ENCODE results near the gene B4GALT2.

Gene B4GALT2

DNA sequence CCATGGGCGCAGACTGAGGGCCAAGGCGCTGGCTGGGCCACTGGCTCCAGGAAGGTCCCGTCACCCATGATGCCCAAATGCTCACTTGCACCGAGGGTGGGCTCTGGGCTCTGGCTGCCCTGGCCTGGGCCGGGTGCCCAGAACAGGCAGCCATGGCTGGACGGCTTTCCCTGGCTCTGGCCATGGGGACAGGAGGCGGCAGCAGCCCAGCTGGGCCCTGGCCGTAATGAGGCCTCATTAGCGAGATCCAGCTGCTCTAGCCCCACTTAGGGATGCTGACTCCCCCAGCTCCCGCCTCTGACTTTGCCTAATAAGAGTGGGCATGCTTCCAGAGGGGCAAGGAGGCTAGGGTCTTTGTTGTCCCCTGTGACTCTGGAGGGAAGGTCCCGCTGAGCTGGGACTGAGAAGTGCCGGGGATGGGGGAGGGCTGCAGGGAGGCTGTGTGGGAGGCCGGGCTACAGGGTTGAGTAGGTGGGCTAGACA lies 40.5 kb downstream of the B4GALT2 start:
- H3K79me2 ChIP-seq (ENCODE audit: low read length): no peaks in the 10 kb centered on the region
- H3K36me3 ChIP-seq (replicated peaks; ENCODE audit: insufficient read depth, low read length): no peaks in the 10 kb centered on the region
- no peaks in the 10 kb centered on the region for H3K9me3 ChIP-seq (replicated peaks; ENCODE audit: insufficient read depth, low read length)
- no peak overlapping the region for H3K27ac ChIP-seq (ENCODE audit: low read length)
- no peak overlapping the region for H3K4me3 ChIP-seq (ENCODE audit: low read length)
- TF ChIP-seq CTCF (IDR thresholded peaks at IDR 0.05; ENCODE audit: low read length) (no peak), EZH2phosphoT487 (IDR thresholded peaks at IDR 0.05; ENCODE audit: low read length) (no peak), EZH2 (optimal IDR thresholded peaks at IDR 0.05; ENCODE audit: low read depth, low read length) (no peak)
- H3K27me3 ChIP-seq (replicated peaks; ENCODE audit: insufficient read depth, low read length): no peaks in the 10 kb centered on the region
- DNase-seq: no peak
- no peak overlapping the region for H3K9ac ChIP-seq (ENCODE audit: low read length)
- H4K20me1 ChIP-seq (ENCODE audit: insufficient read depth, low read length): no peaks in the 10 kb centered on the region
- no peaks in the 10 kb centered on the region for H3K9me2 ChIP-seq (replicated peaks; ENCODE audit: insufficient read depth, low read length)
- no peaks in the 10 kb centered on the region for H3K4me1 ChIP-seq (ENCODE audit: low read length)
- H3F3A ChIP-seq (ENCODE audit: insufficient read depth, low read length): no peaks in the 10 kb centered on the region
- no peak overlapping the region for H3K4me2 ChIP-seq (ENCODE audit: low read depth, low read length)
- H2AFZ ChIP-seq (ENCODE audit: low read length): no peak overlapping the region

GRCh38 chr1:44020464-44020863 lies 41.5 kb downstream of the B4GALT2 start:
- Histone ChIP-seq H3K27ac (ENCODE audit: low read length) (no peak overlapping the region), H3F3A (ENCODE audit: insufficient read depth, low read length) (no peaks in the 10 kb centered on the region), H3K9ac (ENCODE audit: low read length) (no peak overlapping the region), H3K79me2 (ENCODE audit: low read length) (no peaks in the 10 kb centered on the region), H3K9me3 (replicated peaks; ENCODE audit: insufficient read depth, low read length) (no peaks in the 10 kb centered on the region), H3K9me2 (replicated peaks; ENCODE audit: insufficient read depth, low read length) (no peaks in the 10 kb centered on the region), H3K4me3 (ENCODE audit: low read length) (no peak overlapping the region), H2AFZ (ENCODE audit: low read length) (no peak overlapping the region), H3K36me3 (replicated peaks; ENCODE audit: insufficient read depth, low read length) (no peaks in the 10 kb centered on the region), H3K4me1 (ENCODE audit: low read length) (no peaks in the 10 kb centered on the region), H4K20me1 (ENCODE audit: insufficient read depth, low read length) (no peaks in the 10 kb centered on the region), H3K27me3 (replicated peaks; ENCODE audit: insufficient read depth, low read length) (no peaks in the 10 kb centered on the region), H3K4me2 (ENCODE audit: low read depth, low read length) (no peak overlapping the region)
- TF ChIP-seq CTCF (IDR thresholded peaks at IDR 0.05; ENCODE audit: low read length) (no peak), EZH2phosphoT487 (IDR thresholded peaks at IDR 0.05; ENCODE audit: low read length) (no peak), EZH2 (optimal IDR thresholded peaks at IDR 0.05; ENCODE audit: low read depth, low read length) (no peak)
- no peak for DNase-seq

DNA sequence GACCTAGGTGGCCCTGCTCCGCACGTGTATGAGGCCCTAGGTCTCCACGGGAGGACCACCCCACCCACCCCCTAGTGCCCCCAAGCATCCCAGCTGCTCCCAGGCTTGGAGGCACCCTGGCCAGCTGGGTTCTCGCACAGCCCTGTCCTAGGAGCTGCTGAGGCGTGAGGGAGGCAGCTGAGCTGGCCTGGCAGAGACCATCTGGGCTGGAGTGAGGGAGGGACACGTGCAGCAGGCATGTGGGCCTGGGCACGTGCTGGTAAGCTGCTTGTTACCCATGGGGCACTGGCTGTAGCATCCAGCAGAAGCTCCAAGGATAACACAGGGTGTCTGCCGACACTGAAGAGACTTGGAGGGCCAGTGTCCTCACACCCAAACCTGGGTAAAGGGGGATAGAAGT lies 42.1 kb downstream of the B4GALT2 start:
- Histone ChIP-seq H4K20me1 (ENCODE audit: insufficient read depth, low read length) (no peaks in the 10 kb centered on the region), H3K27me3 (replicated peaks; ENCODE audit: insufficient read depth, low read length) (no peaks in the 10 kb centered on the region), H3K4me1 (ENCODE audit: low read length) (peaks cover 5% of the 10 kb centered on the region), H3K36me3 (replicated peaks; ENCODE audit: insufficient read depth, low read length) (no peaks in the 10 kb centered on the region), H3K9me3 (replicated peaks; ENCODE audit: insufficient read depth, low read length) (no peaks in the 10 kb centered on the region), H3K9ac (ENCODE audit: low read length) (no peak overlapping the region), H3K9me2 (replicated peaks; ENCODE audit: insufficient read depth, low read length) (no peaks in the 10 kb centered on the region), H3K27ac (ENCODE audit: low read length) (no peak overlapping the region), H3F3A (ENCODE audit: insufficient read depth, low read length) (no peaks in the 10 kb centered on the region), H3K4me3 (ENCODE audit: low read length) (no peak overlapping the region), H3K79me2 (ENCODE audit: low read length) (no peaks in the 10 kb centered on the region), H2AFZ (ENCODE audit: low read length) (no peak overlapping the region), H3K4me2 (ENCODE audit: low read depth, low read length) (no peak overlapping the region)
- TF ChIP-seq EZH2phosphoT487 (IDR thresholded peaks at IDR 0.05; ENCODE audit: low read length) (no peak), CTCF (IDR thresholded peaks at IDR 0.05; ENCODE audit: low read length) (no peak), EZH2 (optimal IDR thresholded peaks at IDR 0.05; ENCODE audit: low read depth, low read length) (no peak)
- no peak for DNase-seq

All from MM.1S (cell line).